SU-DHL-6 (cell line): ENCODE measurements around the gene MBP.

Source experiments
- H2AFZ ChIP-seq: fragments of 200-600 bp; sonication (generic); 2 replicates; pipeline ENCODE4 v1.6.1; 2014; ENCODE audit warnings: low read depth, mild to moderate bottlenecking, moderate library complexity, mixed read lengths, antibody characterized with exemption, low read length; ENCODE audit not compliant: severe bottlenecking
- H3F3A ChIP-seq: fragments of 200-600 bp; shearing (Covaris generic); 2 replicates; pipeline ENCODE4 v1.6.0; 2016; ENCODE audit warnings: antibody characterized with exemption, mild to moderate bottlenecking; ENCODE audit not compliant: insufficient read depth
- H3K27ac ChIP-seq: fragments of 200-600 bp; sonication (generic); 2 replicates; pipeline ENCODE4 v1.5.1; 2016; ENCODE audit warnings: low read depth, mild to moderate bottlenecking, low read length, moderate library complexity, mixed read lengths
- H3K27me3 ChIP-seq: fragments of 200-600 bp; sonication (generic), shearing (Covaris generic); 2 replicates; pipeline ENCODE4 v1.6.0; 2014; ENCODE audit warnings: mild to moderate bottlenecking, low read length
- H3K36me3 ChIP-seq: fragments of 200-600 bp; sonication (generic); 2 replicates; pipeline ENCODE4 v1.6.1; 2014; ENCODE audit warnings: mild to moderate bottlenecking, low read length, mixed read lengths
- H3K4me2 ChIP-seq: fragments of 300-600, 200-600 bp; shearing (Covaris generic), sonication (generic); 2 replicates; pipeline ENCODE4 v1.6.0; 2014; ENCODE audit warnings: low read length, low read depth, mild to moderate bottlenecking; ENCODE audit not compliant: poor library complexity, severe bottlenecking
- H3K4me3 ChIP-seq: fragments of 200-600 bp; sonication (generic); 2 replicates; pipeline ENCODE4 v1.5.1; 2014; ENCODE audit warnings: antibody characterized with exemption, low read length, mild to moderate bottlenecking, mixed read lengths; ENCODE audit not compliant: insufficient read depth, poor library complexity, severe bottlenecking
- H3K79me2 ChIP-seq: fragments of 200-600 bp; sonication (generic); 2 replicates; pipeline ENCODE4 v1.6.1; 2014; ENCODE audit warnings: mild to moderate bottlenecking, low read length, moderate library complexity; ENCODE audit not compliant: insufficient read depth
- H3K9ac ChIP-seq: fragments of 200-600 bp; sonication (generic); 2 replicates; pipeline ENCODE4 v1.7.0; 2014; ENCODE audit warnings: mild to moderate bottlenecking, low read length
- H3K9me2 ChIP-seq: fragments of 200-600 bp; sonication (generic); replicated peaks from 2 replicates; pipeline ENCODE4 v1.6.1; 2014; ENCODE audit warnings: low read length; ENCODE audit not compliant: insufficient read depth
- H3K9me3 ChIP-seq: fragments of 200-600 bp; sonication (generic); 2 replicates; pipeline ENCODE4 v1.6.1; 2014; ENCODE audit warnings: low read length, mixed read lengths; ENCODE audit not compliant: insufficient read depth
- H4K20me1 ChIP-seq: fragments of 200-600 bp; sonication (generic); 2 replicates; pipeline ENCODE4 v1.6.1; 2014; ENCODE audit warnings: low read depth, mild to moderate bottlenecking, antibody characterized with exemption, low read length, moderate library complexity, mixed read lengths
- CTCF ChIP-seq: fragments of 200-600 bp; sonication (generic); IDR thresholded peaks from one replicate; pipeline ENCODE4 v1.5.1; 2017; ENCODE audit warnings: antibody characterized with exemption, mild to moderate bottlenecking, low read length, moderate library complexity; ENCODE audit not compliant: insufficient read depth, poor library complexity, severe bottlenecking
- EZH2phosphoT487 ChIP-seq: fragments of 200-600 bp; sonication (generic), shearing (Covaris generic); conservative IDR thresholded peaks from 2 replicates; pipeline ENCODE4 v1.6.1; 2018; ENCODE audit warnings: mild to moderate bottlenecking, antibody characterized with exemption, low read length, moderate library complexity, mixed read lengths

Gene MBP

GRCh38 chr18:77143196-77143595, 10.6 kb upstream of the MBP start:
- TF ChIP-seq CTCF: no peak
- H4K20me1 ChIP-seq: no peaks in the 10 kb centered on the region

GRCh38 chr18:77141401-77142118, 9.0 kb upstream of the MBP start:
- Histone ChIP-seq H2AFZ (no peak overlapping the region), H3K9me3 (peaks cover 19% of the 10 kb centered on the region; the same call in 1 of the 2 replicates), H3K4me2 (no peak overlapping the region), H3K9me2 (no peaks in the 10 kb centered on the region), H3K9ac (no peak overlapping the region), H3K79me2 (no peaks in the 10 kb centered on the region), H3K4me3 (no peak overlapping the region), H3K27me3 (no peaks in the 10 kb centered on the region), H3K27ac (no peak overlapping the region), H3F3A (no peaks in the 10 kb centered on the region), H3K36me3 (no peaks in the 10 kb centered on the region), H4K20me1 (no peaks in the 10 kb centered on the region)
- TF ChIP-seq EZH2phosphoT487 (no peak), CTCF (no peak)

More at GRCh38 chr18:77143196-77143595, 10.6 kb upstream of the MBP start:
- peaks cover 19% of the 10 kb centered on the region; the same call in 1 of the 2 replicates for H3K9me3 ChIP-seq
- no peaks in the 10 kb centered on the region for H3K27me3 ChIP-seq
- no peak overlapping the region for H3K9ac ChIP-seq
- no peaks in the 10 kb centered on the region for H3K36me3 ChIP-seq
- no peaks in the 10 kb centered on the region for H3K79me2 ChIP-seq
- H3K27ac ChIP-seq: no peak overlapping the region
- no peak overlapping the region for H2AFZ ChIP-seq
- no peak overlapping the region for H3K4me3 ChIP-seq
- no peak overlapping the region for H3K4me2 ChIP-seq
- H3K9me2 ChIP-seq: no peaks in the 10 kb centered on the region
- H3F3A ChIP-seq: no peaks in the 10 kb centered on the region

- Histone ChIP-seq H3K9ac (no peak overlapping the region), H3K79me2 (no peaks in the 10 kb centered on the region), H3K4me3 (no peak overlapping the region), H3K36me3 (no peaks in the 10 kb centered on the region), H3K27me3 (no peaks in the 10 kb centered on the region), H4K20me1 (no peaks in the 10 kb centered on the region), H3K4me2 (no peak overlapping the region), H3F3A (no peaks in the 10 kb centered on the region), H3K27ac (no peak overlapping the region), H2AFZ (no peak overlapping the region), H3K9me3 (peaks cover 19% of the 10 kb centered on the region; the same call in 1 of the 2 replicates), H3K9me2 (no peaks in the 10 kb centered on the region)
- TF ChIP-seq EZH2phosphoT487 (no peak), CTCF (no peak)
These were observed 8.0 kb upstream of the MBP start for GRCh38 chr18:77140439-77141109.
